HG02642 (cell line): ENCODE data around the gene CA11.
"Not testable (repeated sequence)": the region's sequence is repeated elsewhere in the genome, so short reads cannot be mapped to it uniquely, and the experiment has no call there.

ENCODE experiments used
- ATAC-seq: cut with Tn5 transposase; IDR thresholded peaks from one replicate; pipeline ENCODE4 v1.9.1; 2021; ENCODE audit warnings: mild to moderate bottlenecking; ENCODE audit not compliant: unreplicated experiment, poor library complexity

The CA11 gene

DNA sequence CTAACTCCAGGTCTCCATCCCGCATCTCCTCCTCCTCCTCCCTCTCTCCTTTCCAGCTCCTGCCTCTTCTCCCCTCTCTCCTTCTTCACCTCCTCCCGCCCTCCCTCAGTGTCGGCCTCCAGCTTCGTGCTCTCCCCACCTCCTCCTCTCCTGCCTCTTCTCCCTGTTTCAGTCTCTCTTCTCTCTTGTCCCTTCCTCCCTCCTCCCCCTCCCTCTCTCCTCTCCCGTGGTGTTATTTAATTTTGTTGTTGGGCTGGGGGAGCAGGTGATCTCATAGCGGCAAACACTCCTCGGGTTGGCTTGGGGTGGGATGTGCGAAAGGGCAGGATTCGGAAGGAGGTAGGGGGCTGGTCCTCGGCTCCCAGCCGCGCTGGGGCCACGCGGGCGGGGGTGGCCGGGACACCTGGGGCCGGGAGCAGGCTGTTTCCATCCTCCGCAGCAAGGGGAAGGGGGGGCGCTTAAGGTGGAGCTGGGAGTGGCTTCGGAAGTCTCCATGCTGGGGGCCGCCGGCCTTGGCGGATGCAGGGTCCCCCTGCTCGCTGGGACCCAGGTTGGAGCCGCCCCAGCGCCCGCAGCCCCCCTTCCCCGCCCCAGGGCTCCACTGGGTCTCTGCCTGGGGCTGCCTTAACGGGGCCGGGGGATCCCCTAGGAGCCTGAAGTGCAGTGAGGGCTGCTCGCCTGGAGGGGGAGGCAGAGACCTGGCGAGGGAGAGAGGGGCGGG, at the start of gene CA11:
Gene CA11, minus strand, starts transcription at position 187 of the 721 bp plus-strand sequence. CDS start 555 bp downstream, outside the sequence.
- ATAC-seq = peak; percentile 82

DNA sequence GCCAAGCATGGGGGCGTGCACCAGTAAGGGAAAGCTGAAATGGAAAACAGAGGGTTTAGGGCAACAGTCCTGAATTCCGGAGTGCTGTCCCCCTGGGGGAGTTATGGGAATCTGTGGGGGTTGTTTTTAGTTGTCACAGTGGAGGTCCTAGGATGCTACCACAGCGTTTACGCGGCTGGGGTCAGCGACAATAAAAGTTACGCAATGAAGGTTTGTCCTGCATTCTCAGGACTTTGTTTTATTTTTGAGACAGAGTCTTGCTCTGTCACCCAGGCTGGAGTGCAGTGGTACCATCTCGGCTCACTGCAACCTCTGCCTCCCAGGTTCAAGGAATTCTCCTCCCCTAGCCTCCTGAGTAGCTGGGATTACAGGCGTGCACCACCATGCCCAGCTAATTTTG, 47.6 kb upstream of the CA11 start:
- ATAC-seq = not testable (repeated sequence)

DNA sequence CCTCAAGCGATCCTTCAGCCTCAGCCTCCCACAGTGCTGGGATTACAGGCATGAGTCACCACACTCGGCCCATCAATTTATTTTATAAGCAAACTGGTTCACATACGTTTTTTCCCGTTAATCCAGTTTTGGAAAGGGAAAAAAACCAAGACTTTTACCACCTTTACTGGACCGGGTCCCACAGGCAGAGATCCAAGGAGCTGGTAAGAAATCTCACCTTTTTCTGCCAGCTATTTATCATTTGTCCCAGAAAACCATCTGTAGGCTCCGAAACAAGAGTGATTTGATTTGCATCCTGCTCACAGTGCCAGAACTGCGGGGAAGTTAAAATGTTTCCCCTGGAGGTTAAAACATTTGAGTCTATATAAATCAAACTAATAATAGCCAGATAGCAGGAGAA, 43.5 kb upstream of the CA11 start:
- ATAC-seq = no peak

DNA sequence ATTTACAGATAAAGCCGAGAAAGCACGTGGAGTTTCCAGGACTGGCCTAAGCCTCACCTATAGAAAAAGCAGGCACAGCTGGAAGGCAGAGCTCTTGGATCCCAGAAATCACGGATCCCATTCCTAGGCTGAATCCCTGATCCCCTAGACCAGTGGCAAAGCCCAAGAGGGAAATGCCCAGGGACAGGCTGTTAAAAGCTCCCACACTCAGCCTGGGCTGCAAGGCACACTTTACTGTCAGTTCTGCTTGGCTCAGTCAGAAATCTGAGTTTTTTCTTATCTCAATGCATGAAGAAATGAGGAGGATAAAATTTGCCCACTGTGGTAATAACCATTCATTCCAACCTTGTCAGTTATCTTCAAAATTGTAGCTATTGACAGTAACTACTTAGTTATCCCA, 41.8 kb upstream of the CA11 start:
- ATAC-seq = no peak

DNA sequence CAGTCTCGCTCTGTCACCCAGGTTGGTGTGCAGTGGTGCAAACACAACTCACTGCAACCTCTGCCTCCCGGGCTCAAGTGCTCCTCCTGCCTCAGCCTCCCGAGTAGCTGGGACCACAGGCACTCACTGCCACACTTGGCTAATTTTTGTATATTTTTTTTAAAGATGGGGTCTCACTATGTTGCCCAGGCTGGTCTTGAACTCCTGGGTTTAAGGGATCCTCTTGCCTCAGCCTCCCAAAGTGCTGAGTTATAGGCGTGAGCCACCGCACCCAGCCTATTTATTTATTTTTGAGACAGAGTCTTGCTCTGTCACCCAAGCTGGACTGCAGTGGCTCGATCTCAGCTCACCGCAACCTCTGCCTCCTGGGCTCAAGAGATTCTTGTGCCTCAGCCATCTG, 40.6 kb upstream of the CA11 start:
- ATAC-seq = not testable (repeated sequence)

DNA sequence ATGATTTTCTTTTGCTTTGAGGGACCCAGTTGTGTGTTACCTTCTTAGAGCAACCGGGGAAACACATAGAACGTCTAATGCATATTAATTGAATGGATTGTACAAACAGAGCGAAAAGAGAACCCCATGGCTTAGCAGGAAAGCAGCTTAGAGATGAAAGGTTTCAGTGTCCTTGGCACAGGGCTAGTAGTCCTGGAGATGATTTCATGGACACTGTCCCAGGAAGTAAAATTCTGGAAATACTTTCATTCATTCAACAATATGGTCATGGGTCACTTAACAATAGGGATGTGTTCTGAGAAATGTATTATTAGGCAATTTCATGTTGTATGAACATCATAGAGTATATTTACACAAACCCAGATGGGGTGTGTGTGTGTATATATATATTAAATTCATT, 40.1 kb upstream of the CA11 start:
- no peak for ATAC-seq

DNA sequence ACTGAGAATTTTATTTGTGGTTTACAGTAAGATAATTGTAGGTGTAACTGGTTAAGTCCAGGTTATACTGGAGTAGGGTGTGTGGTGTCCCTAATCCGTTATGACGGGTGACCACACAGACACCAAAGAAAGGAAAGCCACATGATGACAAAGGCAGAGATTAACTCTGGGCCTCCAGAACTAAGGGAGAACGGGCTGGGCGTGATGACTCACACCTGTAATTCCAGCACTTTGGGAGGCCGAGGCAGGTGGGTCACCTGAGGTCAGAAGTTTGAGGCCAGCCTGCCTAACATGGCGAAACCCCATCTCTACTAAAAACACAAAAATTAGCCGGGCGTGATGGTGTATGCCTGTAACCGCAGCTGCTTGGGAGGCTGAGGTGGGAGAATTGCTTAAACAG, 39.6 kb upstream of the CA11 start:
- ATAC-seq = no peak

DNA sequence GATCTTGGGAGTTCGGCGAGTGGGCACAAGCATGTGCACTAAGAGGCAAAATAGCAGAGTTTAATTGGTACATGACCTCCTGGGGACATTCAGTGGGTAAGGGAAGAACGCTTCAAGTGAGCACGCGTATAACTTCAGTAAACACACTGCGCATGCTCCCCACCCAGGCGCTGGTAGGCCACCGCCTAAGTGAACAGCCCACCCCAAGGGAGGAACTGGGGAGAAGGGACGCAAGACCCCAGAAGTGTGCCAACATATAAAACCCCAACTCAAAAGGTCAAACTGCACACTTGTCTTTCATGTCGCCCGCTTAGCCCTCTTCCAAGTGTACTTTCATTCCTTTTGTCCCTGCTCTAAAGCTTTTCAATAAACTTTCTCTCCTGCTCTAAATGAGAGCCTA, 37.4 kb upstream of the CA11 start:
- no peak for ATAC-seq

DNA sequence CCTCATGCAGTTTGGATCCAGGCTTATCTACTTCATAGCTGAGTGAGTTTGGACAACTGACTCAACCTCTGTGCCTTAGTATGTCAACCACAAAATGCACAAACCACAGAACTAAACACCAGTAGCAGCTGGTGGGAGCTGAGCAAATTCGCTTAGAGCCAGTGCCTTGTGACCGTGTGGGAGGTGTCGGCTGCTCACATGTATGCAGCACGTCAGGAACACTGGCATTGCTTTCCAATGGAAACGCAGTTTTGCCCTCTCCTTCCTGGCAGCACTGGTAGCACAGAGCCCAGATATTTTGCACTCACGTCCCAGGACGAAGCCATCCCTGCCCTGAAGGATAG, 35.1 kb upstream of the CA11 start:
- no peak for ATAC-seq

DNA sequence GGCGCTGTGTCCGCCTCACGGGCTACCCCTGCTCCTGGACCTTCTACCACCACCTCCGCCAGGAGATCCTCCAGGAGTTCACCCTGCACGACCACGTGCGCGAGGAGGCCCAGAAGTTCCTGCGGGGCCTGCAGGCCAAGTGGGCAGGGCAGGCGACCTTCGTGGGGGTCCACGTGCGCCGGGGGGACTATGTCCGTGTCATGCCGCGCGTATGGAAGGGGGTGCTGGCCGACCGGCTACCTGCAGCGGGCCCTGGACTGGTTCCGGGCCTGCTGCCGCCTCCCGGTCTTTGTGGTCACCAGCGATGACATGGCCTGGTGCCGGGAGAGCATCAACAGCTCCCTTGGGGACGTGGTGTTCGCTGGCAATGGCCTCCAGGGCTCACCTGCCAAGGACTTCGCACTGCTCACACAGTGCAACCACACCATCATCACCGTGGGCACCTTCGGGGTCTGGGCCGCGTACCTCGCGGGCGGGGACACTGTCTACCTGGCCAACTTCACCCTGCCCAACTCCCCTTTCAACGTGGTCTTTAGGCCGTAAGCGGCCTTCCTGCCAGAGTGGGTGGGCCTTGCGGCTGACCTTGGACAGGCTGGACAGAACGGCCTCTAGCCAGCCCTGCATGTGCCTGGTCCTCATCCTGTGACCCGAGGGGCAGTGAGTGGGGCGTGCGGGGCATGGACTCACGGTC, 34.6 kb upstream of the CA11 start:
- no peak for ATAC-seq

DNA sequence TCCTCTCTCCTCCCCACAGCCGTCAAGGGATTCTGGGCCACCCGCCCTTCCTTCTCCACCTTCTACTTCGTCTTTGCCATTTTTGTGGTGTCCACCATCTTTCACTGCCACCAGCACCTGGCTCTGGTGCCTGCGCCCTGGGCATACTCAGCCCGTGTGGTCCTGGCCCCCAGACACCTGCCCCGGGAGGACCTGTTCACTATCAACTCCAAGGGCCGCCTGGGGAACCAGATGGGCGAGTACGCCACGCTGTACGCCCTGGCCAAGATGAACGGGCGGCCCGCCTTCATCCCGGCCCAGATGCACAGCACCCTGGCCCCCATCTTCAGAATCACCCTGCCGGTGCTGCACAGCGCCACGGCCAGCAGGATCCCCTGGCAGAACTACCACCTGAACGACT, 34.0 kb upstream of the CA11 start:
- not testable (repeated sequence) for ATAC-seq

DNA sequence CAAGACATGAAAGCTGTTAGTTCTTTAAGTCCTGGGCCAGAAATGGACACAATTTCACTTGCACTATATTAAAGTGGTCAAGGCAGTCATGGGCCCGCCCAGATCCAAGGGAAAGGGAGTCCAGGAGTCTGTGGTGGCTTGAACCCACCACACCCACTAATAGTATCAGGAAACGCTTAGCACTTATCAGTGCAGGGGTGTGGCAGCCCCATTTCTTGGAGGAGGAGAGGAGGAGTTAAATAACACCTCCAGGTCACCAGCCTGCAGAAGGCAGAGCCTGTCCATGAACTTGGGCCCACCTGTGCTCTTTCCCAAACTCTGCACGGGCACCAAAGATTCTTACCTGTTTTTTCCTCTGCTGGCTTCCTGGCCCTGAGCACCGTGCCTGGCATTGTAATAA, 32.2 kb upstream of the CA11 start:
- no peak for ATAC-seq

DNA sequence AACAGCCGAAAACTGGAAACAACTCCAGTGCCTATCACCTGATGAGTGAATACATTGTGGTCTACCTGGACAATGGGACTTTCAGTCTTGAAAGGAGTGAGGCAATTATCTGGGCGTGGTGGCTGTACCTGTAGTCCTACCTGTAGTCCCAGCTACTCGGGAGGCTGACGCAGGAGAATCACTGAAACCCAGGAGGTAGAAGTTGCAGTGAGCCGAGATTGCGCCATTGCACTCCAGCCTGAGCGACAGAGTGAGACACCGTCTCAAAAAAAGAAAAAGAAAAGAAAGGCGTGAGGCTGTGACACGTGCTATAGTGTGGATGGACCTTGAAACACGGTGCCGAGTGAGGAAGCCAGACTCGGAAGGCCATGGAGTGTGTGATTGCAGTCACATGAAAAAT, 30.9 kb upstream of the CA11 start:
- no peak for ATAC-seq

DNA sequence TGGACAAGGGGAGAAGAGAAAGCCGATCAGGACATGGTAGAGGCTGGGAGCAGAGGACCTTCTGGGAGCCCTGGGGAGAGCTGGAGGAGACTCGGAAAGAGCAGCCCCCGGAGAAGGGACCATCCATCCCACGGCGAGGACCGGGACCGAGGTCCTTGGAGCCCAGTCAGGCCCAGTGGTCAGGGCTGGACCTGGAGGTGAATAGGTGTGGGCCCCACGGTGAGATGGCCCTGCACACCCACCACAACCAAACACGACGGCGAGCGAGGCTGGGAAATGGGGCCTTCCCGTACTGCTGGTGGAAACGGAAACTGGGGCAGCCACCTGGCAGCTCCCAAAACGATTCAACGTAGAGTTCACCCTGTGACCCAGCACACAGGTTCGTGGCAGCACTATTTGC, 30.5 kb upstream of the CA11 start:
- no peak for ATAC-seq

DNA sequence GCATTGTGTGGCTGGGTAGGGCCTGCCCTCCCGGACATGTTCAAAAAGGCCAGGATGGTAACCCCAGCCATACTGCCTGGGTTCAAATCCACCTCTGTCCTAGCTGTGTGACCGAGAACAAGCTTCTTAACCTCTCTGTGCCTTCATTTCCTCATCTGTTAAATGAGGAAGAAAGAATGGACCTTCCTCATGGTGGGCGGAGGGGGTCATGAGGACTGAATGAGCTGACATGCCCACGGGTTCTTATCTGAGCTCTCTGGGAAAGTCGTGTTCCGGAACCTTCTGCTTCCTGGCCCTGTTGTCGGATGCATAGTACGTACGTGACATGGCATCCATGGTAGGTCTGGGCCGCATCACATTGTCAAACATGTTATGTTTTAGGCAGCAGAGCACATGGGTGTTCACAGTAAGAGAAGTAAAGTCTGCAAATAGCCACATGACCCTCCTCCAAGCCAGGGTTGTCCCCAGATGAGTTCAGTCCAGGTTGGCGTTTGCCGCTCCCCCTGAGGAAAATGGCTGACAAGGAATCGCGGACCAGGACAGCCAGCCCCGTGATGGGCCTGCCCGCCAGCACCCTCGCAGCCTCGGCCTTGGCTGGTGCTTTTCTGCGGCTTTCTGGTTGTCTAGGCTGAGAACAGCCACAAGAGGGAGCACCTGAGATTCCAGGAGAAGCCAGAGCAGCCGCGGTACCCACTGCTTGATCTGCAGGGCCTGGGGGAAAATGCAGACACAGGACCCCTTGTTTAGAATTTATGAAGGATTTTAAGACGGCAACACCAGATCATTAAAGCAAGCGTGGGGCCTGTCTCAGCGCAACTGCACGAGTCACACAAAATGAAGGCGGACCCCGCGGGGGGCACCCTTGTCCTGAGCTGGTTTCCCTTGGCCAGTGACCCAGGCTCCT, 29.2 kb upstream of the CA11 start:
- no peak for ATAC-seq

DNA sequence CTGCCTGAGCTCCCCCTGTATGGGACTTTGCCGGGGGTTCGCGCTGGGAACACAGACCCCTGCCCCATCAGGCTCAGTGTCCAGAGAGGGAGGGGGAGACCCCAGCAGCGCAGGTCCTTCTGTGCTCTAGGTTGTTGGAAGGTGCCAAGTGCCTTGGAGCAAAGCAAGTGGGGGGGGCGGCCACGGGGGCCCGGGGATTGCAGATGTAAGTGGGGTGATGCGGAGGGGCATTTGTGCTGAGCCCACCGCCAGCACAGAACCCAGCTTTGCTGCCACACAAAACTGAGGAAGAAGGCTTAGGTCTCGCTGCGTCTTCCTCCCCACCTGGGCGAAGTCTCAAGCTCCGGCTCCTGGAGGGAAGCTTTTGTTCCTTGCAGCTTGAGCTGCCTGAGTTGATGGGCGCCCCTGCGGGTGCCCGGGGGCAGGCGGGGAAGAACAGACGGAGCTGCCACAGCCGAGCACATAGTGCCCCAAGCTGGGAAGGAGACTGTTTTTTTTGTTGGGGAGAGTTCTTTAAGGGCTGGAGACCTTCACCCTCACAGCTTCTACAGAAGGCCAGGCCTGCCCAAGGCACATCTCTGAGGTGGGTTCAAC, 28.3 kb upstream of the CA11 start:
- ATAC-seq = no peak

DNA sequence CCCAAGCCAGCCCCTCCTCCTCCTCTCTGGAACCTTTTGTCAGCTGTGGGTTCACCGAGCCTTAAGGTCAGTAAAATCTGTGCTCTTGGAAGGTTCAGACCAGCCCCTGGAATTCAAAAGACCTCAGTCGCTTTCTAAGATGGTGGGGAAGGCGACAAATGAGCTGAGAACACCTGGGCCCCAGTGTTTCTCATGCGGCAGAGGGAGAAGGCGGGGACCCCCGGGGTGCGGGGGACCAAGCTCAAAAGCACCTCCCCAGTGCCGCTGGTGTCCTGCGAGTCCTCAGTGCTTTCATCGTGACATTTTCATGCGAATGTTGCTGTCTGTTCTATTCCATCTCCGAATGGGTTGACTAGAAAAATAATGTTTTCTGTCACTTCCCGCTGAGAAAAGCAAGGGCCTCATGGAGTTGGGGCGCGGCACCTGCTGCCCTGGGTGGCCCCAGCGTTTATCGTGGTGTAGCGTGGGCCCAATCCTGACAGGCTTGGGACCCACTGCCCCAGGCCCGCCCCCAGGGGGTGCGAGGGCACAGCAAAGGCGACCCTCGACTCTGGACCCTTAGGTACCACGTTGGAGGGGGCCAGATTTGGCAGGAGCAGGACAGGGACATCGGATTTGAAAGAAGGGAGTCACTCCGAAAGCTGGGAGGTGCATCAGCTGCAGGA, 27.6 kb upstream of the CA11 start:
- ATAC-seq = no peak

DNA sequence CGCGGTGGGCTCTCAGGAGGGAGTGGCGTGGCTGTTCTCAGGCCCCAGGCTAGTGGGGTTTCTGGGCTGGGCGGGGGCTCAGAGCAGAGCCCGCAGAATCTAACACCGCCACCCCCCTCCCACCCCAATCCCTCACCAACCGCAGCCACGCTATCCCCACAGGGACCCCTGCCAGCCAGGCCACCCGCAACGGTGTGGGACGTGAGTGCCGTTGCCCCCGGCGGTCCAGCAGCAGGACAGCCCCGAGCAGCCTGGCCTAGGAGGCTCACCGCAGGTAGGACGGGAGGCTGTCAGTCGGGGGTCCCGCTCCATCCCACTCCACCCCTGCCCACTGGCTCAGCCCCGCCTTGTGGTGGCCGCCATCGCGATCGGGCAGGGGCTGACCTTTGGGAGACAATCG, 27.0 kb upstream of the CA11 start, which contains the start of gene NTN5:
Gene NTN5, minus strand, starts transcription at position 24 of the 400 bp plus-strand sequence. CDS start 2,031 bp downstream, outside the sequence.
- no peak for ATAC-seq

DNA sequence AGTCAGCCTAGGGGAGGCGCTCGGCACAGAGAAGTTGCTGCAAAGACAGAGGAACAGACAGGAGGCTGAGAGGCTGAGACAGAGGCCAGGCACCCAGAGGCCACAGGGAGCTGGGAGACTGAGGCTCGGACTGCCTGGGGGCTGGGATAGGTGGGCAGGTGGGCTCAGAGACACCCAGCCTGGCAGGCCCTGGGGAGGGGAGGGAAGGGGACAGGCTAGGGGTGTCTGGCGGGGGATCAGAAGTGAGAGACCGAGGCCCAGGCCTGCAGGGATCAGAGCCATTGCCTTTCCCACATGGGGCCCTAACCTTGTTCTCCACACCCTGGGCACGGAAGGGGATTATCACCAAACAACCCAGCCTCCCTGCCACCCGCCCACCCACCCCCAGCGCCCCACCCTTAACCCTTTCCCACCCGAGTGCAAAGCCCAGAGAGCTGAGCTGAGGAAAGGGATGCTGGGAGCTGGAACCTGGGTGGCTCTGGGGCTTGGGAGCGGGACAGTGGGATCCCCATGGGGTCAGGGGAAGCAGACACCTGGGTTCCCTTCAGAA, 25.5 kb upstream of the CA11 start:
- no peak for ATAC-seq
